Measurements from ENCODE around the gene THBS1. TPM values are rescaled to one million over a fixed set of nuclear protein-coding genes. Genes with fewer than 3 reads are reported as not detected.

Gene THBS1
- total RNA-seq, 4 donors from 2014 or later, result 119 to 341 (median 210) TPM

GRCh38 chr15:39539973-39540558 lies 40.8 kb upstream of the THBS1 start:
- no peaks in the 10 kb centered on the region for H3K27me3 ChIP-seq
- TF ChIP-seq CTCF (IDR thresholded peaks at IDR 0.05), result no peak
- no peak for TF ChIP-seq POLR2A (IDR thresholded peaks at IDR 0.05)
- H3K27ac ChIP-seq, result peak overlapping the region; percentile 26 to 32
- no peaks in the 10 kb centered on the region for H3K9me3 ChIP-seq
- no peaks in the 10 kb centered on the region for H3K36me3 ChIP-seq
- intact Hi-C loops (cut with DNase I; ENCODE audit: low total_unique reads), result no loop called here
- no peak for DNase-seq
- H3K4me3 ChIP-seq, result no peak overlapping the region
- H3K4me1 ChIP-seq, result peaks cover 0 to 8% of the 10 kb centered on the region in 2 donors

- DNase-seq, result no peak
- H3K4me1 ChIP-seq, result peaks cover 0 to 8% of the 10 kb centered on the region in 2 donors
- H3K27ac ChIP-seq, result no peak overlapping the region
- intact Hi-C loops (cut with DNase I; ENCODE audit: low total_unique reads), result no loop called here
- no peaks in the 10 kb centered on the region for H3K27me3 ChIP-seq
- no peaks in the 10 kb centered on the region for H3K9me3 ChIP-seq
- no peak for TF ChIP-seq POLR2A (IDR thresholded peaks at IDR 0.05)
- TF ChIP-seq CTCF (IDR thresholded peaks at IDR 0.05), result no peak
- no peaks in the 10 kb centered on the region for H3K36me3 ChIP-seq
- H3K4me3 ChIP-seq, result no peak overlapping the region
Measured at GRCh38 chr15:39542385-39543065, 38.4 kb upstream of the THBS1 start.

- no peak overlapping the region for H3K4me3 ChIP-seq
- DNase-seq, result no peak
- intact Hi-C loops (cut with DNase I; ENCODE audit: low total_unique reads), result no loop called here
- no peaks in the 10 kb centered on the region for H3K36me3 ChIP-seq
- TF ChIP-seq CTCF (IDR thresholded peaks at IDR 0.05) (no peak), POLR2A (IDR thresholded peaks at IDR 0.05) (no peak)
- H3K27me3 ChIP-seq, result no peaks in the 10 kb centered on the region
- H3K9me3 ChIP-seq, result no peaks in the 10 kb centered on the region
- peaks cover 0 to 8% of the 10 kb centered on the region in 2 donors for H3K4me1 ChIP-seq
- no peak overlapping the region for H3K27ac ChIP-seq
Measured at GRCh38 chr15:39543651-39544050, 37.2 kb upstream of the THBS1 start.

DNA sequence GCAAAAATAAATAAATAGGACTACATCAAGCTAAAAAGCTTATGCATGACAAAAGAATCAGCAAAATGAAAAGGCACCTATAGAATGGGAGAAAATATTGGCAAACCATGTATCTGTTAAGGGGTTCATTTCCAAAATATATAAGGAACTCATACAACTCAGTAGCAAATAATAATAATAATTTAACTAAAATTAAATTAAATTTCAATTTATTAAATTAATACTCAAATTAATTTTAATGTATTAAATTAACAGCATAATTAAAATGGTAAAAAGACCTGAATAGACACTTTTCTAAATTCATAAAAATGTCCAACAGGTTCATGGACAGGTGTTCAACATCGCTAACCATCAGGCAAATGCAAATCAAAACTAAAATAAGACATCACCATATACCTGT lies 34.0 kb upstream of the THBS1 start:
- intact Hi-C loops (cut with DNase I; ENCODE audit: low total_unique reads), result no loop called here
- H3K27me3 ChIP-seq, result no peaks in the 10 kb centered on the region
- no peaks in the 10 kb centered on the region for H3K36me3 ChIP-seq
- no peaks in the 10 kb centered on the region for H3K4me1 ChIP-seq
- no peaks in the 10 kb centered on the region for H3K9me3 ChIP-seq
- H3K4me3 ChIP-seq, result no peak overlapping the region
- TF ChIP-seq CTCF (IDR thresholded peaks at IDR 0.05), result no peak
- no peak for TF ChIP-seq POLR2A (IDR thresholded peaks at IDR 0.05)
- no peak overlapping the region for H3K27ac ChIP-seq
- no peak for DNase-seq

- no peak for DNase-seq
- Histone ChIP-seq H3K4me3 (no peak overlapping the region), H3K4me1 (no peaks in the 10 kb centered on the region), H3K36me3 (no peaks in the 10 kb centered on the region), H3K27me3 (no peaks in the 10 kb centered on the region), H3K27ac (no peak overlapping the region), H3K9me3 (no peaks in the 10 kb centered on the region)
- intact Hi-C loops (cut with DNase I; ENCODE audit: low total_unique reads), result no loop called here
- TF ChIP-seq POLR2A (IDR thresholded peaks at IDR 0.05) (no peak), CTCF (IDR thresholded peaks at IDR 0.05) (no peak)
Measured at GRCh38 chr15:39548561-39548960, 32.3 kb upstream of the THBS1 start.

Data from uterus (tissue), 4 donors.